ENCODE results near the gene GPR78. TPM values are rescaled to one million over a fixed set of nuclear protein-coding genes. Genes with fewer than 3 reads are reported as not detected.
"Not testable (repeated sequence)": the region's sequence is repeated elsewhere in the genome, so short reads cannot be mapped to it uniquely, and the experiment has no call there.

GPR78 gene
- total RNA-seq, 1 donor from 2014 or later: 0.15 TPM

DNA sequence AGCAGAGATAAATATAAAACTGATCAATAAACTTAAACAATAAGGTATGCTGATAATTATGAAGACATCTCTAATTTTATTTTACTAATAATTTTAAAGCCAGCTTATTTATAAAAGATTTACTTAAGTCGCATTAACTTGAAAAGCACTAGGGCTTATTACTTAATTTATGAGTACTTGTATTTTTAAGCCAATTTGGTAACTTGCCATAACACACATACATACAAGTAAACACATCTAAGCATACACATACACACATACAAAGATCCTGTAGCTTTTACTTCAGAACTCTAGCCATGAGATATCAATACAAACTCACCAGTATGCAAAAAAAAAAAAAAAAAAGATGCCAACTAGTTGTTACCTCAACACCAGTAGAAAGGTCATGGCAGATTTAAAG, 10.0 kb upstream of the GPR78 start:
- Mint-ChIP-seq H3K36me3 (ENCODE audit: low read depth) (no peaks in the 10 kb centered on the region), H3K4me3 (ENCODE audit: unreplicated experiment) (no peak overlapping the region), H3K4me1 (ENCODE audit: low read depth) (peaks cover 17% of the 10 kb centered on the region), H3K27me3 (ENCODE audit: low read depth) (peaks cover 3% of the 10 kb centered on the region), H3K9me3 (ENCODE audit: low read depth) (no peaks in the 10 kb centered on the region), H3K27ac (ENCODE audit: unreplicated experiment) (no peak overlapping the region)
- TF ChIP-seq, protein P1, sequence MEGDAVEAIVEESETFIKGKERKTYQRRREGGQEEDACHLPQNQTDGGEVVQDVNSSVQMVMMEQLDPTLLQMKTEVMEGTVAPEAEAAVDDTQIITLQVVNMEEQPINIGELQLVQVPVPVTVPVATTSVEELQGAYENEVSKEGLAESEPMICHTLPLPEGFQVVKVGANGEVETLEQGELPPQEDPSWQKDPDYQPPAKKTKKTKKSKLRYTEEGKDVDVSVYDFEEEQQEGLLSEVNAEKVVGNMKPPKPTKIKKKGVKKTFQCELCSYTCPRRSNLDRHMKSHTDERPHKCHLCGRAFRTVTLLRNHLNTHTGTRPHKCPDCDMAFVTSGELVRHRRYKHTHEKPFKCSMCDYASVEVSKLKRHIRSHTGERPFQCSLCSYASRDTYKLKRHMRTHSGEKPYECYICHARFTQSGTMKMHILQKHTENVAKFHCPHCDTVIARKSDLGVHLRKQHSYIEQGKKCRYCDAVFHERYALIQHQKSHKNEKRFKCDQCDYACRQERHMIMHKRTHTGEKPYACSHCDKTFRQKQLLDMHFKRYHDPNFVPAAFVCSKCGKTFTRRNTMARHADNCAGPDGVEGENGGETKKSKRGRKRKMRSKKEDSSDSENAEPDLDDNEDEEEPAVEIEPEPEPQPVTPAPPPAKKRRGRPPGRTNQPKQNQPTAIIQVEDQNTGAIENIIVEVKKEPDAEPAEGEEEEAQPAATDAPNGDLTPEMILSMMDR (IDR thresholded peaks at IDR 0.05): no peak
- DNase-seq (ENCODE audit: low spot score): no peak

DNA sequence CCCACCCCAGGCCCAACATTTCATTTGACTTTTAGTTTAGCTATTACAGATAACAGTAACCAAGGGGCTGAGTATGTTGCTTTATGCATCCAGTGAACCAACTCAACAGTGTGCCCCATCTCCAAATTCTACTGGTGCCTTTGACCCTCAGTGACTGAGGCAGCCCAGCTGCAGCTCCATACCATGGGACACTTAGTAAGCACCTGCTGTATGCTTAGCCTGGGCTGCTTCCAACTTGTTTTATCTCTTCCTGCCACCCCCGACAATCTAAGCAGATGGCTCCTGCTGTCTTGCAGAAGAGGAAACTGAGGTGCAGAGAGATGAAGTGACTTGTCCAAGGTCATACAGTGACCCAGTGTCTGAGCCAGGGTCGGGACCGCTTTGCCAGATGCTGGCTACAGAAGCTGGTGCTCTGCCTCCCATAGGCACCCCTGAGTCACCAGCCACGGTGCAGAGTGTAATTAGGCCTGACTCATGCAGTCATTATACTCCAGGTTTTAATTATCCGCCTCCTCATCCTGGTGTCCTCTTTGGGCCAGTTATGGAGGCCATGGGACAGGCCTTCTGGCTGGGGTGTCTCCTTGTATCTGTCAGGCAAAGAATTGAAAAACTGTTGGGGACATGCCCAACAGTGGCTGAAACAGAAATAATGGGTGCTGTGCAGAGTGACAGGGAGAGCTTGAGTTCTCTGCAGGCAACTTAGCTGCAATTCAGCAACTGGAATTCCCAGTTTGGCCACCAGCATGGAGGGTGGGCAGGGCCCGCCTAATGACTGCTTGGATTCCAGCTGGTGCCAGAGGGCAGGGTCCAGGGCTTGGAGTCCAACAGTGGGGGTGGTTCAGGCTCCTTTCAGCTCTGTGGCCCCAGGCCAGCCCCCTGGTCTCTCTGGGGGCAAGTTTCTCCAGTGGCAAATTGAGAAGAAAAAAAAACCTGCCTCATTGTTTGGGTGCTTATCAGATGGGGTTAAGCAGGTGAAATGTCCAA, 8.2 kb upstream of the GPR78 start:
- Mint-ChIP-seq H3K4me3 (ENCODE audit: unreplicated experiment) (no peak overlapping the region), H3K27ac (ENCODE audit: unreplicated experiment) (no peak overlapping the region), H3K9me3 (ENCODE audit: low read depth) (no peaks in the 10 kb centered on the region), H3K4me1 (ENCODE audit: low read depth) (peaks cover 16% of the 10 kb centered on the region), H3K27me3 (ENCODE audit: low read depth) (peaks cover 11% of the 10 kb centered on the region), H3K36me3 (ENCODE audit: low read depth) (no peaks in the 10 kb centered on the region)
- TF ChIP-seq, protein P1 (IDR thresholded peaks at IDR 0.05): no peak
- no peak for DNase-seq (ENCODE audit: low spot score)

- H3K27ac Mint-ChIP-seq (ENCODE audit: unreplicated experiment): no peak overlapping the region
- TF ChIP-seq, protein P1 (IDR thresholded peaks at IDR 0.05): no peak
- peaks cover 6% of the 10 kb centered on the region for H3K4me1 Mint-ChIP-seq (ENCODE audit: low read depth)
- no peak for DNase-seq (ENCODE audit: low spot score)
- peaks cover 22% of the 10 kb centered on the region for H3K27me3 Mint-ChIP-seq (ENCODE audit: low read depth)
- no peak overlapping the region for H3K4me3 Mint-ChIP-seq (ENCODE audit: unreplicated experiment)
- H3K9me3 Mint-ChIP-seq (ENCODE audit: low read depth): no peaks in the 10 kb centered on the region
- no peaks in the 10 kb centered on the region for H3K36me3 Mint-ChIP-seq (ENCODE audit: low read depth)
Measured at GRCh38 chr4:8573266-8573665, 6.9 kb upstream of the GPR78 start.

- Mint-ChIP-seq H3K27me3 (ENCODE audit: low read depth) (peaks cover 33% of the 10 kb centered on the region), H3K4me1 (ENCODE audit: low read depth) (no peaks in the 10 kb centered on the region), H3K9me3 (ENCODE audit: low read depth) (no peaks in the 10 kb centered on the region), H3K27ac (ENCODE audit: unreplicated experiment) (no peak overlapping the region), H3K36me3 (ENCODE audit: low read depth) (no peaks in the 10 kb centered on the region), H3K4me3 (ENCODE audit: unreplicated experiment) (no peak overlapping the region)
- DNase-seq (ENCODE audit: low spot score): no peak
- TF ChIP-seq, protein P1 (IDR thresholded peaks at IDR 0.05): no peak
Measured at GRCh38 chr4:8574796-8575370, 5.3 kb upstream of the GPR78 start.

DNA sequence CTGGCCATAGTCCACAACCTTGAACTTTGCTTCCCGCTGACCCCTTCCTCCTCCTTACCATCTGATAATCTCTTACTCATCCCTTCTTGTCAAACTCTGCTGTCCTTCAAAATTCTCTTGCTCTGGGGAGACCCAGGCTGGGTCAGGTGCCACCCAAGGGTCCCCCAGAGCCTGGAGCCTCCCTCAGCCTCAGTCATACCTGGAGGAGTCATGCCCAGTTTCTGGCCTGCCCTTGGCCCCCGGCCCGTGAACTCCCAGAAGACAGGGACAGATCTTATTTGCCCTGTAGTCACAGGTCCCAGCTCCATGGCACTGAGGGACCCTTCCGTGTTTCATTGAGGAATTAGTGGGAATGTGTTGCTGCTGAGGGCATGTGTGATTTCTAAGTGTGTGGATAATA, 4.7 kb upstream of the GPR78 start:
- H3K9me3 Mint-ChIP-seq (ENCODE audit: low read depth): no peaks in the 10 kb centered on the region
- no peaks in the 10 kb centered on the region for H3K4me1 Mint-ChIP-seq (ENCODE audit: low read depth)
- DNase-seq (ENCODE audit: low spot score): no peak
- no peak overlapping the region for H3K4me3 Mint-ChIP-seq (ENCODE audit: unreplicated experiment)
- H3K36me3 Mint-ChIP-seq (ENCODE audit: low read depth): no peaks in the 10 kb centered on the region
- H3K27me3 Mint-ChIP-seq (ENCODE audit: low read depth): peaks cover 34% of the 10 kb centered on the region
- TF ChIP-seq, protein P1 (IDR thresholded peaks at IDR 0.05): no peak
- no peak overlapping the region for H3K27ac Mint-ChIP-seq (ENCODE audit: unreplicated experiment)

DNA sequence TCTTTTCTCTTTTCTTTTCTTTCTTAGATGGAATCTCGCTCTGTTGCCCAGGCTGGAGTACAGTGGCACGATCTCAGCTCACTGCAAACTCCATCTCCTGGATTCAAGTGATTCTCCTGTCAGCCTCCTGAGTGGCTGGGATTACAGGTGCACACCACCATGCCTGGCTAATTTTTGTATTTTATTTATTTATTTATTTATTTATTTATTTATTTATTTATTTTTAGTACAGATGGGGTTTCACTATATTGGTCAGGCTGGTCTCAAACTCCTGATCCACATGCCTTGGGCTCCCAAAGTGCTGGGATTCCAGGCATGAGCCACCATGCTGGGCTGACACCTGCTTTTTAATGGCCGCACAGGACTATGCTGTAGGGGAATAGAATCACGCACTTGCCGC, 3.6 kb upstream of the GPR78 start:
- H3K27me3 Mint-ChIP-seq (ENCODE audit: low read depth): peaks cover 37% of the 10 kb centered on the region
- H3K9me3 Mint-ChIP-seq (ENCODE audit: low read depth): not testable (repeated sequence)

More for the DNA sequence above, 3.6 kb upstream of the GPR78 start:
- H3K4me3 Mint-ChIP-seq (ENCODE audit: unreplicated experiment); H3K4me1 Mint-ChIP-seq (ENCODE audit: low read depth); H3K27ac Mint-ChIP-seq (ENCODE audit: unreplicated experiment); H3K36me3 Mint-ChIP-seq (ENCODE audit: low read depth); DNase-seq (ENCODE audit: low spot score): not testable (repeated sequence)

All from chondrocyte (in vitro differentiated cells).